Activated T-helper 2 cell treated with anti-CD3 and anti-CD28 coated beads, Interferon-gamma antibody, Interleukin-2, Interleukin-4, amounts not matched to agents 10 μg/mL and 5 μg/mL and 100 μg/mL, durations not matched to agents 14 hours and 24 hours and 36 hours (primary cell): Measurements from ENCODE around the gene HSPH1. TPM values are rescaled to one million over a fixed set of nuclear protein-coding genes. Genes with fewer than 3 reads are reported as not detected.
"Not testable (repeated sequence)": the region's sequence is repeated elsewhere in the genome, so short reads cannot be mapped to it uniquely, and the experiment has no call there.

ENCODE experiments used
- DNase-seq: peaks from one replicate; pipeline ENCODE4 v3.0.0; 2021; ENCODE audit warnings: low spot score
- H3K27ac Mint-ChIP-seq: one replicate; pipeline ENCODE4 v1.8.0; 2021; ENCODE audit warnings: mixed read lengths
- H3K27me3 Mint-ChIP-seq: one replicate; pipeline ENCODE4 v1.8.0; 2021; ENCODE audit warnings: low read depth, mixed read lengths
- H3K36me3 Mint-ChIP-seq: one replicate; pipeline ENCODE4 v1.8.0; 2021; ENCODE audit warnings: low read depth, mixed read lengths
- H3K4me1 Mint-ChIP-seq: one replicate; pipeline ENCODE4 v1.8.0; 2021; ENCODE audit warnings: low read depth, mixed read lengths
- H3K4me3 Mint-ChIP-seq: one replicate; pipeline ENCODE4 v1.8.0; 2021; ENCODE audit warnings: low read depth, mild to moderate bottlenecking, moderate library complexity, mixed read lengths
- H3K9me3 Mint-ChIP-seq: one replicate; pipeline ENCODE4 v1.8.0; 2021; ENCODE audit warnings: mixed read lengths
- intact Hi-C: fragments of 100-400 bp; cut with micrococcal nuclease; formaldehyde crosslinking; loops from one replicate; pipeline ENCODE4 v1.15.1; 2023
- total RNA-seq: library from RNA; stranded (reverse); gene quantifications from 2 replicates; pipeline ENCODE4 v1.2.3, GENCODE V29; 2022

The HSPH1 gene
- total RNA-seq, 1 donor from 2014 or later = 269 TPM

DNA sequence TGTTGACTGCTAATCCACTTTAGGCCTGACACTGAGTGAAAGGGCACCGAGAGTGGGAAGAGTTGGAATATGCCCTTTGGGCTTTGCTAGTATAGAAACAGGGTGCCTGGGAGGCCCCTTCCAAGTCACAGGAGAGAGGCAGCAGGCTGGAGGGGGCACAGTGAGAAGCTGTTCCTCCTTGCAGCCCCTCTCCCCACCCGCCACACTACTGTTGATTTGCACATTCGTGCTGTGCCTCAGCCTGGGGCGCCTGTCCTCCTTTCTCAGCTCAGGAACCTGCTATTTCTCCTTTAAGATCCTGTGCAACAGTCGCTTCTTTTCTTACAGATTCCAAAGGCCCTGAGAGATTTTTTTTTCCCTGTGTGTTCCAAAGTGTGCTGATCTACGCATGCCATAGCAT is 35.3 kb upstream of the HSPH1 start:
- Mint-ChIP-seq H3K4me1 (peaks cover 19% of the 10 kb centered on the region), H3K36me3 (no peaks in the 10 kb centered on the region), H3K9me3 (no peaks in the 10 kb centered on the region), H3K4me3 (no peak overlapping the region), H3K27ac (no peak overlapping the region), H3K27me3 (peaks cover 29% of the 10 kb centered on the region)
- no peak for DNase-seq
- intact Hi-C loops = no loop called here

- intact Hi-C loops = no loop called here
- peaks cover 10% of the 10 kb centered on the region for H3K4me1 Mint-ChIP-seq
- H3K4me3 Mint-ChIP-seq = no peak overlapping the region
- peaks cover 34% of the 10 kb centered on the region for H3K27me3 Mint-ChIP-seq
- H3K9me3 Mint-ChIP-seq = no peaks in the 10 kb centered on the region
- H3K27ac Mint-ChIP-seq = no peak overlapping the region
- no peaks in the 10 kb centered on the region for H3K36me3 Mint-ChIP-seq
- DNase-seq = no peak
Observed at GRCh38 chr13:31195616-31196015, 33.9 kb upstream of the HSPH1 start.

DNA sequence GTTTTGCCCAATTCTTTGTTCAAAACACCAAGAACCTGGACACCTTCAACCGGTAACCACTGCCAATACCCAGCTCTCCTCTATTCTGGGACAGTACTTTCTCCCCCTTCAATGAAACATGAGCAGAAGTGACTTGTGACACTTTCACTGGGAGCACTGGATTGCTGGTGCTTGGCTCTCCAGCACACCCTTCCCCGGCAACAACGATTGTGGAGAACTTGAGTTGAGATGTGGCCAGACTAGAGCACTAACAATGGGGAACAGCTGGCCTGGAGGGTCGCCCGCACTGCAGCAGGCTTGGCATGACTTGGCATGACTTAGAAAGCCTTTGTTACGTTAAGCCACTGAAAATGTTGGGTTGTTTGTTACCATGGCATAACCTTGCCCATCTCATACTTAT is 30.6 kb upstream of the HSPH1 start:
- Mint-ChIP-seq H3K4me1 (peaks cover 5% of the 10 kb centered on the region), H3K27me3 (peaks cover 41% of the 10 kb centered on the region), H3K27ac (no peak overlapping the region), H3K36me3 (no peaks in the 10 kb centered on the region), H3K9me3 (no peaks in the 10 kb centered on the region), H3K4me3 (no peak overlapping the region)
- no peak for DNase-seq
- intact Hi-C loops = no loop called here

DNA sequence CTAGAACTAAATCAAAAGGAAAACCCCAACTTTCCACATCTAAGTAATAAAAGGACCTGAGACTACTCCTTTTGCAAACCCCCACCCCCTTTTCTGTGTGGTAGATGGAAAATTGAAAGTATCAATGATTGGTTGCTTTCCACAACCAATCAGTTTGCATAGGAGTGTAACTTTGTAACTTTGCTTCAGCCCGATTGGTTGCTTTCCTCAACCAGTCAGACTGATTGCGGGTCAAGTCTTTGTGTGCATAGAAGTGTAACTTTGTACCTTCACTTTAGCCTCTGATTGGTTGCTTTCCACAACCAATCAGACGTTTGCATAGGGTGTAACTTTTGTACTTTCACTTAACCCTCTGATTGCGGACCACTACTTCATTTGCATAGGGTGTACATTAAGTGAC is 30.0 kb upstream of the HSPH1 start:
- peaks cover 39% of the 10 kb centered on the region for H3K27me3 Mint-ChIP-seq
- H3K36me3 Mint-ChIP-seq = no peaks in the 10 kb centered on the region
- no peak overlapping the region for H3K4me3 Mint-ChIP-seq
- no peak overlapping the region for H3K27ac Mint-ChIP-seq
- peaks cover 5% of the 10 kb centered on the region for H3K4me1 Mint-ChIP-seq
- no peaks in the 10 kb centered on the region for H3K9me3 Mint-ChIP-seq
- intact Hi-C loops = no loop called here
- no peak for DNase-seq

DNA sequence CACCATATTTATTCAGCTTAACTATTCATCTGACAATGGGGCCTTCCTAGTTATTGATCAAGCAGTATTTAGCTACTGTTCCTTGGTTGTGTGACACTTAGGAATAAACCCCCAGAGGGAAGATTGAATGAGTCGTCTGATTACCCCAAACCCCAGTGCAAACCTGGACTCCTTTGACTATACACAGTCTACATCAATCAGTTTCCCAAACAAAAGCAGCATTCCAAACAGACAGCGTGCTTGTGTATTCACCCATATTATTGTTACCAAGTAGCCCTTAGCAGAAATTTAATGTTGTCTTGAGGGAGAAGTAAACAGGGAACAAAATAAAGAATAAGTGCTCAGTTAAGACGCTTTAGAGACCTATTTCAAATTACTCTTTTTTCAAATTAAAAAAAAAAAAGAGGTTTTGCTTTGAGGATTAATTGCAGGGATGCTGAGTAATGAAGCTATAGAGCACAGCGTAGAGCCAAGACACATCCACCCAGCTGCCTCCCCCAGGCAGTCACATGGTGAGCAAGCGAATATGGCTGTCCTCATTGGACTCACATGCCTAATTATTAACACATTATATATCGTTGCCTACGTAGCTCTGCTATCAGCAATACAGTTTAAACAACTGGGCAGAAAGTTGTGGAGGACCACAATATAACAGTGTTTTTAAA is 23.4 kb upstream of the HSPH1 start:
- H3K4me1 Mint-ChIP-seq = no peaks in the 10 kb centered on the region
- DNase-seq = no peak
- no peak overlapping the region for H3K4me3 Mint-ChIP-seq
- peaks cover 15% of the 10 kb centered on the region for H3K27me3 Mint-ChIP-seq
- no peaks in the 10 kb centered on the region for H3K9me3 Mint-ChIP-seq
- no peak overlapping the region for H3K27ac Mint-ChIP-seq
- no peaks in the 10 kb centered on the region for H3K36me3 Mint-ChIP-seq
- intact Hi-C loops = no loop called here

GRCh38 chr13:31184451-31184850 is 22.7 kb upstream of the HSPH1 start:
- Mint-ChIP-seq H3K9me3 (no peaks in the 10 kb centered on the region), H3K4me1 (no peaks in the 10 kb centered on the region), H3K4me3 (no peak overlapping the region), H3K27me3 (peaks cover 9% of the 10 kb centered on the region), H3K27ac (no peak overlapping the region), H3K36me3 (no peaks in the 10 kb centered on the region)
- DNase-seq = no peak
- intact Hi-C loops = no loop called here

DNA sequence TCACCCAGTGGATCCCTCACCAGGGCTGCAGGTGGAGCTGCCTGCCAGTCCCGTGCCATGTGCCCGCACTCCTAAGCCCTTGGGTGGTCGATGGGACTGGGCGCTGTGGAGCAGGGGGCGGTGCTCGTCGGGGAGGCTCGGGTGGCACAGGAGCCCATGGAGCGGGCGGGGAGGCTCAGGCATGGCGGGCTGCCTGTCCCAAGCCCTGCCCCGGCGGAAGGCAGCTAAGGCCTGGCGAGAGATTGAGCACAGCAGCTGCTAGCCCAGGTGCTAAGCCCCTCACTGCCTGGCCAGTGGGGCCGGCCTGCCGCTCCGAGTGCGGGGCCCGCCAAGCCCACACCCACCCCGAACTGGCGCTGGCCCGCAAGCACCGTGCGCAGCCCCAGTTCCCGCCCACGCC is 21.3 kb upstream of the HSPH1 start:
- H3K27me3 Mint-ChIP-seq = peaks cover 3% of the 10 kb centered on the region
- intact Hi-C loops = no loop called here
- no peak for DNase-seq
- H3K27ac Mint-ChIP-seq = no peak overlapping the region
- H3K36me3 Mint-ChIP-seq = no peaks in the 10 kb centered on the region
- peaks cover 2% of the 10 kb centered on the region for H3K4me1 Mint-ChIP-seq
- no peaks in the 10 kb centered on the region for H3K9me3 Mint-ChIP-seq
- H3K4me3 Mint-ChIP-seq = no peak overlapping the region

GRCh38 chr13:31179754-31180153 is 18.1 kb upstream of the HSPH1 start:
- H3K27ac Mint-ChIP-seq = no peak overlapping the region
- intact Hi-C loops = no loop called here
- H3K9me3 Mint-ChIP-seq = peaks cover 3% of the 10 kb centered on the region
- H3K36me3 Mint-ChIP-seq = no peaks in the 10 kb centered on the region
- H3K27me3 Mint-ChIP-seq = no peaks in the 10 kb centered on the region
- no peak overlapping the region for H3K4me3 Mint-ChIP-seq
- DNase-seq = no peak
- H3K4me1 Mint-ChIP-seq = peaks cover 2% of the 10 kb centered on the region

DNA sequence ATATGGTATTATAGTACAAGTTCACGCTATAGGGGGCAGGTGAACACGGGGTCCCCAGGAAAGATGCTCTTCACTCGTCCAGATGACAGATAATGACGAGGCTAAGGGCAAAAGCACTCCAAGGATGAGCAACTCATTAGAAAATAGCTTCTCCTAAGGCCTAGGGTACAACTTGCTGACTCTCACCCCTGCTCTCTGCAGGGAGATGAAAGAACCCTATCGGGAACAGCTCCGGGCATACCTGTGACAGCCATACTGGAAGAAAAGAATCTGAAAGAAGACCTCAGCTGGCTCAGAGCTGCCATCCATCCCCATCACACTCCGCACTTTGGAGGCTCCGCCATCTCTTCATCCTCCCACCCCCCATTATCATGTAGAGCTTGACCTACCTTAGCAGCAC is 17.5 kb upstream of the HSPH1 start:
- DNase-seq = no peak
- Mint-ChIP-seq H3K27ac (no peak overlapping the region), H3K4me3 (no peak overlapping the region), H3K36me3 (no peaks in the 10 kb centered on the region), H3K27me3 (no peaks in the 10 kb centered on the region), H3K9me3 (peaks cover 3% of the 10 kb centered on the region), H3K4me1 (peaks cover 2% of the 10 kb centered on the region)
- intact Hi-C loops = no loop called here

DNA sequence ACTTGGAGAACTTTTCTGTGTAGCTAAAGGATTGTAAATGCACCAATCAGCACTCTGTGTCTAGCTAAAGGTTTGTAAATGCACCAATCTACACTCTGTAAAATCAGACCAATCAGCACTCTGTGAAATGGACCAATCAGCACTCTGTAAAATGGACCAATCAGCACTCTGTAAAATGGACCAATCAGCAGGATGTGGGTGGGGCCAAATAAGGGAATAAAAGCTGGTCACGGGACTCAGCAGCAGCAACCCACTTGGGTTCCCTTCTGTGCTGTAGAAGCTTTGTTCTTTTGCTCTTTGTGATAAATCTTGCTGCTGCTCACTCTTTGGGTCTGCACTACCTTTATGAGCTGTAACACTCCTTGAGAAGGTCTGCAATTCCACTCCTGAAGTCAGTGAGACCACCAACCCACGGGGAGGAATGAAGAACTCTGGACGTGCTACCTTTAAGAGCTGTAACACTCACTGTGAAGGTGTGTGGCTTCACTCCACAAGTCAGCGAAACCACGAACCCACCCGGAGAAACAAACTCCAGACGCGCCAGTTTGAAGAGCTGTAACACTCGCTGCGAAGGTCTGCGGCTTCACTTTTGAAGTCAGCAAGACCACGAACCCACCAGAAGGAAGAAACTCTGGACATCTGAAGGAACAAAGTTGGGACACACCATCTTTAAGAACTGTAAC is 16.2 kb upstream of the HSPH1 start:
- H3K36me3 Mint-ChIP-seq, H3K27ac Mint-ChIP-seq, H3K27me3 Mint-ChIP-seq, H3K9me3 Mint-ChIP-seq, intact Hi-C loops, DNase-seq, H3K4me1 Mint-ChIP-seq, H3K4me3 Mint-ChIP-seq: not testable (repeated sequence)

GRCh38 chr13:31175847-31176532 is 14.3 kb upstream of the HSPH1 start:
- H3K4me1 Mint-ChIP-seq = peaks cover 2% of the 10 kb centered on the region
- peaks cover 3% of the 10 kb centered on the region for H3K9me3 Mint-ChIP-seq
- no peaks in the 10 kb centered on the region for H3K36me3 Mint-ChIP-seq
- intact Hi-C loops = no loop called here
- H3K4me3 Mint-ChIP-seq = no peak overlapping the region
- DNase-seq = no peak
- H3K27me3 Mint-ChIP-seq = peaks cover 13% of the 10 kb centered on the region
- no peak overlapping the region for H3K27ac Mint-ChIP-seq

GRCh38 chr13:31174018-31174417 is 12.3 kb upstream of the HSPH1 start:
- Mint-ChIP-seq H3K27me3 (peaks cover 13% of the 10 kb centered on the region), H3K4me1 (peaks cover 8% of the 10 kb centered on the region), H3K27ac (no peak overlapping the region), H3K9me3 (peaks cover 3% of the 10 kb centered on the region), H3K36me3 (no peaks in the 10 kb centered on the region), H3K4me3 (no peak overlapping the region)
- intact Hi-C loops = no loop called here
- DNase-seq = no peak

DNA sequence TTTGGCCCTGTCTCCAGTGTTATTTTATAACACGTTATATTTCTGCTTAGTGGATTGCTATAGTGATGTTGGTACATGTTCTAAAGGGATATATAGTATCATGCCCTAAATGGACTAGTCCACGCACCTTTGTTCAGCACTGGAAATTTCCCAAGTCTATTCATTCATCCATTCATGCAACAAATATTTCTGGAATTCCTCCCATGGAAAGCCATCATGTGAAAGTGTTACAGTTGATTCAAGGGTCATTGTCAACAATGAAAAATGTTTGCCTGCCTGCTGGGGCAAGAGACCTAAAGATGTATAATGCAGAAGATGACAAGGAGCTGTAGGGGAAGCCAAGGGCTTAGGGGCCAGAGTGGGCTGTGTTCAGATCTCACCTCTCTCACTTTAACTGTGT is 10.8 kb upstream of the HSPH1 start:
- DNase-seq = no peak
- Mint-ChIP-seq H3K4me1 (peaks cover 18% of the 10 kb centered on the region), H3K36me3 (no peaks in the 10 kb centered on the region), H3K27ac (no peak overlapping the region), H3K9me3 (peaks cover 3% of the 10 kb centered on the region), H3K4me3 (no peak overlapping the region), H3K27me3 (peaks cover 13% of the 10 kb centered on the region)
- intact Hi-C loops = no loop called here
